ENCODE data around the gene TKTL1. TPM values are rescaled to one million over a fixed set of nuclear protein-coding genes. Genes with fewer than 3 reads are reported as not detected.
"Not testable (repeated sequence)": the region's sequence is repeated elsewhere in the genome, so short reads cannot be mapped to it uniquely, and the experiment has no call there.

The TKTL1 gene
- total RNA-seq, 1 donor from 2014 or later, result not detected

DNA sequence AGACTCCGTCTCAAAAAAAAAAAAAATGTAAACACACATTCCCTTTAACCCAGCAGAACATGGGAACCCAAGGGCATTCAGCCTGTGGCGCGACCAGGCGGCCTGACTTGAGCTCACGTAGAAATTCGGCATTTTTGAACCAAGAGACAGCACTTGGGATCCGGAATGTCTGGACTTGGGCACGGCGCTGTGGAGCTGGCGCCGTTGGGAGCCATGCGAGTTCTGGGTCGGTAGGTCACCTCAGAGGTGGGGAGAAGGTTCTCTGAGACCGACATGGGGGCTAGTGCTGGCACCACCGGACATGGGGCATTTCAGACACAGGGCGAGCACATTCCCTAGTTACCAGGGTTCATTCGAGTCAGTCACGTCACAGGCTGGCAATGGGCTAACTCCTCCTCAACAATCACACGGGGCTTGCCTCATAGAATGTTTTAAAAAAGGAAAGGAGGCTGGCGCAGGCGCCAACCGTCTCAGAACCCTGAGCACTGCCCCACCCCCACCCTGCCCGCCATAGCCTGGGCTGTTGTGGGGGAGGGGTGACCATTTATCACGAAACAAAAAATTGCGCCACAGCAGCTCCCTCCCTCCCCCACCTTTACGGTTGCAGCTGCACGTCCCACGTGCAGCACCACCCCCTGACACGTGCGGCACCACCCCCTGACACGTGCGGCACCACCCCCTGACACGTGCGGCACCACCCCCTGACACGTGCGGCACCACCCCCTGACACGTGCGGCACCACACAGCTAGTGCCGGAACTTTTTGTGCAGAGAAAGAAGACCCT lies 612 bp upstream of the TKTL1 start, which contains the start of gene TEX28:
Gene TEX28 (minus strand): TSS at position 334 of the 784 bp plus-strand sequence. CDS start 3,007 bp downstream, outside the sequence.
- TF ChIP-seq, protein P1, sequence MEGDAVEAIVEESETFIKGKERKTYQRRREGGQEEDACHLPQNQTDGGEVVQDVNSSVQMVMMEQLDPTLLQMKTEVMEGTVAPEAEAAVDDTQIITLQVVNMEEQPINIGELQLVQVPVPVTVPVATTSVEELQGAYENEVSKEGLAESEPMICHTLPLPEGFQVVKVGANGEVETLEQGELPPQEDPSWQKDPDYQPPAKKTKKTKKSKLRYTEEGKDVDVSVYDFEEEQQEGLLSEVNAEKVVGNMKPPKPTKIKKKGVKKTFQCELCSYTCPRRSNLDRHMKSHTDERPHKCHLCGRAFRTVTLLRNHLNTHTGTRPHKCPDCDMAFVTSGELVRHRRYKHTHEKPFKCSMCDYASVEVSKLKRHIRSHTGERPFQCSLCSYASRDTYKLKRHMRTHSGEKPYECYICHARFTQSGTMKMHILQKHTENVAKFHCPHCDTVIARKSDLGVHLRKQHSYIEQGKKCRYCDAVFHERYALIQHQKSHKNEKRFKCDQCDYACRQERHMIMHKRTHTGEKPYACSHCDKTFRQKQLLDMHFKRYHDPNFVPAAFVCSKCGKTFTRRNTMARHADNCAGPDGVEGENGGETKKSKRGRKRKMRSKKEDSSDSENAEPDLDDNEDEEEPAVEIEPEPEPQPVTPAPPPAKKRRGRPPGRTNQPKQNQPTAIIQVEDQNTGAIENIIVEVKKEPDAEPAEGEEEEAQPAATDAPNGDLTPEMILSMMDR (IDR thresholded peaks at IDR 0.05), result no peak
- peaks cover 4% of the 10 kb centered on the region for H3K9me3 Mint-ChIP-seq (ENCODE audit: unreplicated experiment)
- H3K36me3 Mint-ChIP-seq (ENCODE audit: unreplicated experiment), result no peaks in the 10 kb centered on the region
- DNase-seq (ENCODE audit: extremely low spot score, unreplicated experiment), result no peak
- H3K4me3 Mint-ChIP-seq (ENCODE audit: unreplicated experiment), result no peak within 1 kb of the TSS
- no peaks in the 10 kb centered on the region for H3K27me3 Mint-ChIP-seq (ENCODE audit: unreplicated experiment)
- no peak within 1 kb of the TSS for H3K27ac Mint-ChIP-seq (ENCODE audit: unreplicated experiment)
- no peaks in the 10 kb centered on the region for H3K4me1 Mint-ChIP-seq (ENCODE audit: unreplicated experiment)

DNA sequence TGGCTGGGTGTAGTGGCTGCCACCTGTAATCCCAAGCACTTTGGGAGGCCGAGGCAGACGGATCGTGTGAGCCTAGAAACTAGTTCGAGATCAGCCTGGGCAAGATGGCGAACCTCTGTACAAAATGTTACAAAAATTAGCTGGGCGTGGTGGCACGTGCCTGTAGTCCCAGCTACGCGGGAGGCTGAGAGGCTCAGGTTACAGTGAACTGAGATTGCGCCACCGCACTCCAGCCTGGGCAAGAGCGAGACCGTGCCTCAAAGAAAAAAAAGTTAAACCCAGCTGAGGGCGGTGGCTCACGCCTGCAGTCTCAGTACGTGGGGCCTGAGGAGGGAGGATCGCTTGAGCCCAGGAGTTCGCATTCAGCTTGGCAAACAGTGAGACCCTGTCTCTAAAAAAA lies 1.1 kb downstream of the TKTL1 start:
- TF ChIP-seq, protein P1 (IDR thresholded peaks at IDR 0.05), result no peak
- DNase-seq (ENCODE audit: extremely low spot score, unreplicated experiment), result no peak
- H3K27ac Mint-ChIP-seq (ENCODE audit: unreplicated experiment), result no peak overlapping the region

GRCh38 chrX:154298312-154298711 lies 2.7 kb downstream of the TKTL1 start:
- DNase-seq (ENCODE audit: extremely low spot score, unreplicated experiment), result no peak
- TF ChIP-seq, protein P1 (IDR thresholded peaks at IDR 0.05), result no peak
- peaks cover 4% of the 10 kb centered on the region for H3K9me3 Mint-ChIP-seq (ENCODE audit: unreplicated experiment)
- H3K36me3 Mint-ChIP-seq (ENCODE audit: unreplicated experiment), result no peaks in the 10 kb centered on the region
- no peak overlapping the region for H3K4me3 Mint-ChIP-seq (ENCODE audit: unreplicated experiment)
- no peaks in the 10 kb centered on the region for H3K27me3 Mint-ChIP-seq (ENCODE audit: unreplicated experiment)
- H3K27ac Mint-ChIP-seq (ENCODE audit: unreplicated experiment), result no peak overlapping the region
- H3K4me1 Mint-ChIP-seq (ENCODE audit: unreplicated experiment), result no peaks in the 10 kb centered on the region

More for the DNA sequence above, 1.1 kb downstream of the TKTL1 start:
- Mint-ChIP-seq H3K27me3 (ENCODE audit: unreplicated experiment) (no peaks in the 10 kb centered on the region), H3K36me3 (ENCODE audit: unreplicated experiment) (no peaks in the 10 kb centered on the region), H3K4me3 (ENCODE audit: unreplicated experiment) (no peak overlapping the region), H3K4me1 (ENCODE audit: unreplicated experiment) (no peaks in the 10 kb centered on the region), H3K9me3 (ENCODE audit: unreplicated experiment) (peaks cover 4% of the 10 kb centered on the region)

DNA sequence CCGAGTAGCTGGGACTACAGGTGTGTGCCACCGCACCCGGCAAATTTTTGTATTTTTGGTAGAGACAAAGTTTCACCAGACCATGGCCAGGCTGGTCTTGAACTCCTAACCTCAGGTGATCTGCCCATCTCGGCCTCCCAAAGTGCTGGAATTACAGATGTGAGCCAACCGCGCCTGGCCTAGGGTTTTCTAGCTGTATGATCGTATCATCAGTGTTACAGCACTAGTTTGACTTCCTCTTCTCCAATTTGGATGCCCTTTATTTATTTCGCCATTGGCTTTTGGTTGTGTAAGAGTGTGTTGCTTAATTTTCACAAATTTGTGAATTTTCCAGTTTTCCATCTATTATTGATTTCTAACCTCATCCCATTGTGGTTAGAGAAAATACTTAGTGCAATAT lies 5.2 kb downstream of the TKTL1 start:
- TF ChIP-seq, protein P1 (IDR thresholded peaks at IDR 0.05), result no peak
- no peak for DNase-seq (ENCODE audit: extremely low spot score, unreplicated experiment)
- Mint-ChIP-seq H3K27me3 (ENCODE audit: unreplicated experiment) (no peaks in the 10 kb centered on the region), H3K9me3 (ENCODE audit: unreplicated experiment) (peaks cover 4% of the 10 kb centered on the region), H3K36me3 (ENCODE audit: unreplicated experiment) (no peaks in the 10 kb centered on the region), H3K4me3 (ENCODE audit: unreplicated experiment) (no peak overlapping the region), H3K4me1 (ENCODE audit: unreplicated experiment) (no peaks in the 10 kb centered on the region), H3K27ac (ENCODE audit: unreplicated experiment) (no peak overlapping the region)

DNA sequence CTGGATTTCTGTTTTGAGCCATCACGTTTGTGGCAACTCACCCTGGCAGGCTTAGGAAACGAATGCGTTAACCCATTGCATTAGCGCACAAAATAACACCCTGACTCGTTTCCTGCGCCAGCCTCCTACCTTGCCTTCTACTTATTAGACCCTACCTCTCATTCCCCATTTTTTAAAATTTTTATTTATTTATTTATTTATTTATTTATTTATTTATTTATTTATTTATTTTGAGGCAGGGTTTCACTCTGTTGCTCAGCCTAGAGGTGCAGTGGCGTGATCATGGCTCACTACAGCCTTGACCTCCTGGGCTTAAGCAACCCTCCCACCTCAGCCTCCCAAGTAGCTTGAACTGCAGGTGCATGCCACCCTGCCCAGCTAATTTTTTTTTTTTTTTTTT lies 7.4 kb downstream of the TKTL1 start:
- DNase-seq (ENCODE audit: extremely low spot score, unreplicated experiment); H3K4me3 Mint-ChIP-seq (ENCODE audit: unreplicated experiment); H3K27me3 Mint-ChIP-seq (ENCODE audit: unreplicated experiment); H3K36me3 Mint-ChIP-seq (ENCODE audit: unreplicated experiment); H3K27ac Mint-ChIP-seq (ENCODE audit: unreplicated experiment); H3K4me1 Mint-ChIP-seq (ENCODE audit: unreplicated experiment); H3K9me3 Mint-ChIP-seq (ENCODE audit: unreplicated experiment): not testable (repeated sequence)

Data from osteocyte (in vitro differentiated cells).